Measurements from ENCODE around the gene RPS8.

The RPS8 gene

DNA sequence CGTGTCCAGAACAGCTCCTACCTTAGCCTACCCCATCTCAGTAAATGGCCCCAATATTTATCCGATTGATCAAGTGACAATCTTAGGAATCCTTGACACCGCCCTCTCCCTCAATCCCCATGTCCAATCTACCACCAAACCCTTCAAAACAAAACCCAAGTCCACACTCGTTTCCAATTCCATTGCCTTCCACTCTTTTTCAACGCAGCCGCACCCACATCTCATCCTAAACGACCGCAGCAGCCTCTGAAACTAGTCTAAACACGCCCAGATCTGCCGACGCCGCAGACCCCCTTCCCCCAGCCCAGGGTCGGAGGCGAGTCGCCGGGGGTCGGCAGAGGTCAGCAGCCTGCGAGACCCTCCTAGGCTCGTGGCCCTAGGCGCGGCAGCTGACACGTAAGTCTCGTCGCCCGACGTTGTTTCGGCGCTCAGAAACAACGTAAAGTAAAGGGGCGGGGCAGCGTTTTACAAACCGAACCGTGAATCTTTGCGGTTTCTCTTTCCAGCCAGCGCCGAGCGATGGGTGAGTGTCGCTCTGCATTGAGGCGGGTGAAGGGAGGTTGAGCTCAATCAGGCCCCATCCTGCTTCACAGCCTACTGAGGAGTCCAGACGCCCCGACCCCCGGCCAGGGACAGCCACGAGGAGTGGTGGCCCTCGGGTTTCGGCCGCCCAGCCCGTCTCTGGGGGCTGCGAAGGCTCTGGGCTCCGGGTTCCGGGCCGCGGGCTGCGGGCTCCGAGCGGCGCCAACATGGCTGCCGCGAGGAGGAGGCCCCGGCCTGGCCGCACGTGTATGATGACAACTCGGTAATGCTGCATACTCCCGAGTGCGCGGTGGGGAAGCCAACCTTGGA lies at the start of gene RPS8:
TSS of gene RPS8 (plus strand) at position 463 of the 852 bp plus-strand sequence. CDS start at position 520, 57 bp downstream.
- no peaks in the 10 kb centered on the region for H3K9me2 ChIP-seq (replicated peaks; ENCODE audit: insufficient read depth, low read length)
- H3F3A ChIP-seq (ENCODE audit: insufficient read depth), result peaks cover 49% of the 10 kb centered on the region
- H3K4me2 ChIP-seq (ENCODE audit: low read depth, low read length, poor library complexity, severe bottlenecking), result peak within 1 kb of the TSS; percentile 99
- no peak for TF ChIP-seq EZH2phosphoT487 (conservative IDR thresholded peaks at IDR 0.05; ENCODE audit: low read length)
- TF ChIP-seq CTCF (IDR thresholded peaks at IDR 0.05; ENCODE audit: insufficient read depth, low read length, poor library complexity, severe bottlenecking), result no peak
- peak within 1 kb of the TSS; percentile 99 for H3K4me3 ChIP-seq (ENCODE audit: insufficient read depth, low read length, poor library complexity, severe bottlenecking)
- H3K9me3 ChIP-seq (ENCODE audit: insufficient read depth, low read length), result no peaks in the 10 kb centered on the region
- H3K27me3 ChIP-seq (ENCODE audit: low read length), result no peaks in the 10 kb centered on the region
- peak within 1 kb of the TSS; percentile 91 for H2AFZ ChIP-seq (ENCODE audit: low read depth, low read length, severe bottlenecking)
- peak within 1 kb of the TSS; percentile 87 for H3K27ac ChIP-seq (ENCODE audit: low read depth, low read length)
- H3K79me2 ChIP-seq (ENCODE audit: insufficient read depth, low read length), result peaks cover 43% of the 10 kb centered on the region
- H3K36me3 ChIP-seq (ENCODE audit: low read length), result peaks cover 34% of the 10 kb centered on the region
- peak within 1 kb of the TSS; percentile 84 for H3K9ac ChIP-seq (ENCODE audit: low read length)
- H4K20me1 ChIP-seq (ENCODE audit: low read depth, low read length), result peaks cover 21% of the 10 kb centered on the region; the same call in 1 of the 2 replicates

GRCh38 chr1:44730741-44731512 lies 44.4 kb upstream of the RPS8 start, which contains the start of gene RNU5D-1:
Gene RNU5D-1, minus strand, starts transcription at chr1:44731170.
- Histone ChIP-seq H3K36me3 (ENCODE audit: low read length) (no peaks in the 10 kb centered on the region), H3K4me3 (ENCODE audit: insufficient read depth, low read length, poor library complexity, severe bottlenecking) (peak within 1 kb of the TSS; percentile 44), H3K9ac (ENCODE audit: low read length) (peak within 1 kb of the TSS; percentile 60), H3K27ac (ENCODE audit: low read depth, low read length) (peak within 1 kb of the TSS; percentile 100), H3K9me2 (replicated peaks; ENCODE audit: insufficient read depth, low read length) (no peaks in the 10 kb centered on the region), H3K79me2 (ENCODE audit: insufficient read depth, low read length) (no peaks in the 10 kb centered on the region), H3F3A (ENCODE audit: insufficient read depth) (peaks cover 27% of the 10 kb centered on the region), H2AFZ (ENCODE audit: low read depth, low read length, severe bottlenecking) (peak within 1 kb of the TSS; percentile 84), H3K9me3 (ENCODE audit: insufficient read depth, low read length) (no peaks in the 10 kb centered on the region), H3K27me3 (ENCODE audit: low read length) (no peaks in the 10 kb centered on the region), H4K20me1 (ENCODE audit: low read depth, low read length) (no peaks in the 10 kb centered on the region), H3K4me2 (ENCODE audit: low read depth, low read length, poor library complexity, severe bottlenecking) (peak within 1 kb of the TSS; percentile 90)
- TF ChIP-seq CTCF (IDR thresholded peaks at IDR 0.05; ENCODE audit: insufficient read depth, low read length, poor library complexity, severe bottlenecking), result peak; percentile 90
- TF ChIP-seq EZH2phosphoT487 (conservative IDR thresholded peaks at IDR 0.05; ENCODE audit: low read length), result no peak

GRCh38 chr1:44733365-44733764 lies 42.0 kb upstream of the RPS8 start:
- Histone ChIP-seq H3K4me2 (ENCODE audit: low read depth, low read length, poor library complexity, severe bottlenecking) (no peak overlapping the region), H3K9me3 (ENCODE audit: insufficient read depth, low read length) (no peaks in the 10 kb centered on the region), H3K4me3 (ENCODE audit: insufficient read depth, low read length, poor library complexity, severe bottlenecking) (no peak overlapping the region), H3K27ac (ENCODE audit: low read depth, low read length) (no peak overlapping the region), H3K79me2 (ENCODE audit: insufficient read depth, low read length) (no peaks in the 10 kb centered on the region), H4K20me1 (ENCODE audit: low read depth, low read length) (no peaks in the 10 kb centered on the region), H3F3A (ENCODE audit: insufficient read depth) (peaks cover 27% of the 10 kb centered on the region), H2AFZ (ENCODE audit: low read depth, low read length, severe bottlenecking) (no peak overlapping the region), H3K9me2 (replicated peaks; ENCODE audit: insufficient read depth, low read length) (no peaks in the 10 kb centered on the region), H3K27me3 (ENCODE audit: low read length) (no peaks in the 10 kb centered on the region), H3K9ac (ENCODE audit: low read length) (no peak overlapping the region; the same call in 1 of the 2 replicates), H3K36me3 (ENCODE audit: low read length) (no peaks in the 10 kb centered on the region)
- no peak for TF ChIP-seq CTCF (IDR thresholded peaks at IDR 0.05; ENCODE audit: insufficient read depth, low read length, poor library complexity, severe bottlenecking)
- no peak for TF ChIP-seq EZH2phosphoT487 (conservative IDR thresholded peaks at IDR 0.05; ENCODE audit: low read length)

All from SU-DHL-6 (cell line).